HL-60 (cell line): ENCODE data around the gene RAI1.

ENCODE experiments used
- CTCF ChIP-seq: IDR thresholded peaks from one replicate; pipeline ENCODE4 v1.5.1; 2011; ENCODE audit warnings: low read length, control low read depth, inconsistent platforms; ENCODE audit not compliant: insufficient read depth
- GABPA ChIP-seq: IDR thresholded peaks from 2 replicates; pipeline ENCODE4 v1.6.1; 2012; ENCODE audit warnings: low read depth
- POLR2AphosphoS5 ChIP-seq: IDR thresholded peaks from 2 replicates; pipeline ENCODE4 v1.6.1; 2012; ENCODE audit warnings: low read depth

GRCh38 chr17:17827826-17828621 lies 146.8 kb downstream of the RAI1 start:
- no peak for TF ChIP-seq CTCF
- TF ChIP-seq POLR2AphosphoS5 = no peak
- TF ChIP-seq GABPA = no peak
